ENCODE results near the gene APBA1.
"Not testable (repeated sequence)": the region's sequence is repeated elsewhere in the genome, so short reads cannot be mapped to it uniquely, and the experiment has no call there.

APBA1 gene

GRCh38 chr9:69428017-69428785 is 244.0 kb downstream of the APBA1 start:
- no peak overlapping the region for H3K4me3 Mint-ChIP-seq
- no peaks in the 10 kb centered on the region for H3K4me1 Mint-ChIP-seq
- H3K36me3 Mint-ChIP-seq = no peaks in the 10 kb centered on the region
- H3K27me3 Mint-ChIP-seq = no peaks in the 10 kb centered on the region
- H3K27ac Mint-ChIP-seq = no peak overlapping the region
- H3K9me3 Mint-ChIP-seq = no peaks in the 10 kb centered on the region

DNA sequence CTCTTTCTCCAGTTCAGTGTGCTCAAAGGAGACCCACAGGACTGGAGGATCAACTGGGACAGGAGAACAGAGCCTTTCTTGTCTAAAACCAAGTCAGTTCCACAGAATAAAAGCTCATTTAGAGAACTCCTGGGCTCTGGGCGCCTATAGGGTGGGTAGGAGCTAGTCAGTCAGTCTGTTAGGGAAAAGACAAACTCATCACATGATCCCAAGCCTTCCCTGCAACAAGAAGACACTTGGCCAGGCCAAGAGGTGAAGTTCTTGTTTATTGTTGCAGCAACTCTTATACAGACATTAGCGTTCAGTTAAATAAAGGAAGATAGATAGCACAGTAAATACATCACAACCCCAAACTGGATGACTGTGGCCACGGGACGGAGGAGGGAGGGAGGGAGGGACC is 244.9 kb downstream of the APBA1 start:
- Mint-ChIP-seq H3K27me3 (no peaks in the 10 kb centered on the region), H3K27ac (no peak overlapping the region), H3K36me3 (no peaks in the 10 kb centered on the region), H3K4me3 (no peak overlapping the region), H3K9me3 (no peaks in the 10 kb centered on the region), H3K4me1 (no peaks in the 10 kb centered on the region)

GRCh38 chr9:69425136-69425801 is 246.9 kb downstream of the APBA1 start:
- H3K36me3 Mint-ChIP-seq = no peaks in the 10 kb centered on the region

GRCh38 chr9:69421908-69422801 is 250.0 kb downstream of the APBA1 start:
- no peaks in the 10 kb centered on the region for H3K9me3 Mint-ChIP-seq
- H3K4me3 Mint-ChIP-seq = no peak overlapping the region
- no peaks in the 10 kb centered on the region for H3K4me1 Mint-ChIP-seq
- no peak overlapping the region for H3K27ac Mint-ChIP-seq
- peaks cover 6% of the 10 kb centered on the region for H3K27me3 Mint-ChIP-seq
- no peaks in the 10 kb centered on the region for H3K36me3 Mint-ChIP-seq

More at GRCh38 chr9:69425136-69425801, 246.9 kb downstream of the APBA1 start:
- H3K9me3 Mint-ChIP-seq = no peaks in the 10 kb centered on the region
- no peaks in the 10 kb centered on the region for H3K4me1 Mint-ChIP-seq
- H3K27ac Mint-ChIP-seq = no peak overlapping the region
- no peak overlapping the region for H3K4me3 Mint-ChIP-seq
- H3K27me3 Mint-ChIP-seq = peaks cover 2% of the 10 kb centered on the region

- Mint-ChIP-seq H3K9me3 (no peaks in the 10 kb centered on the region), H3K36me3 (no peaks in the 10 kb centered on the region), H3K4me1 (no peaks in the 10 kb centered on the region), H3K27me3 (peaks cover 6% of the 10 kb centered on the region), H3K4me3 (no peak overlapping the region), H3K27ac (no peak overlapping the region)
These were observed 251.4 kb downstream of the APBA1 start for GRCh38 chr9:69420611-69421270.

- H3K27me3 Mint-ChIP-seq = peaks cover 1% of the 10 kb centered on the region
- H3K9me3 Mint-ChIP-seq = no peaks in the 10 kb centered on the region
- no peak overlapping the region for H3K4me3 Mint-ChIP-seq
- no peaks in the 10 kb centered on the region for H3K36me3 Mint-ChIP-seq
- no peak overlapping the region for H3K27ac Mint-ChIP-seq
- H3K4me1 Mint-ChIP-seq = no peaks in the 10 kb centered on the region
These were observed 259.4 kb downstream of the APBA1 start for GRCh38 chr9:69412741-69413150.

DNA sequence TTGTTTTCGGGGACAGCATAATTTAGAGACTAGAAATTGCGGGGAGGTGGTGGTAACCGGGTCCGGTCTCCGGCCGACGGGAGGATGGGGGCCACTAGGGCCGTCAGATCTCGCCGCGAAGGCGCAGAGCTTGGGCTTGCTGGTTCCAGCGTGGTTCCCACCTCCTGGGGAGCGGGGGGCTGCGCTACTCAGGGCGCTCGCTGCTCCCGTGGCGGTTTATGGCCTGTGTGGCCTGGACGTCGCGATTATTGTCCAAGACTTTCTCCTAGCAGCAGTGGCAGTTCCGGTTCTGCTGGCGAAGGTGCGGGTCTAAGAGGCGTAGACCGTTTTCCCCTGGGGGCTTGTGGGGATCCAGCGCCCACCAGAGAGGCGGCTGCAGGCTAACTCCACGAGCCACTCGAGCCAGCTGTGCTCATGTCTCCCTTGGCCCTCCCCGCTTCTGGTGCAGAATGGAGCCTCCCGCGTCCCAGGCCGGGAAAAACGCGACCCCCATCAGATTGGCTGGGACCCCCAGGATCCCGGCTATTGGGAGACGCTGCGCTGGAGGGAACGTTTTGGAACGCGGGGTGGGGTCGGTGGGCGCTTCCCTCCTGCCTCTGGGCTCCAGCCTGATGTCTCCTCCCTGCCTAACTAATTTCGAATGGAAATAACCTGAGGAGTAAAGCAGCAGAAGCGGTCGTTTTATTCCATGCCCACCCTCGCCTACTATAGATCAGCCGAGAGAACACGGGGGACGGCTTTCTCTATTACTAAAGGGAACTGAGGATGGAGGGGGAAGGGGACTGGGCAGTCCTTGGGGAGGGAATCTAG is 260.0 kb downstream of the APBA1 start:
- H3K27me3 Mint-ChIP-seq = peaks cover 1% of the 10 kb centered on the region
- H3K36me3 Mint-ChIP-seq = no peaks in the 10 kb centered on the region
- no peak overlapping the region for H3K4me3 Mint-ChIP-seq
- no peaks in the 10 kb centered on the region for H3K9me3 Mint-ChIP-seq
- H3K27ac Mint-ChIP-seq = no peak overlapping the region
- no peaks in the 10 kb centered on the region for H3K4me1 Mint-ChIP-seq

DNA sequence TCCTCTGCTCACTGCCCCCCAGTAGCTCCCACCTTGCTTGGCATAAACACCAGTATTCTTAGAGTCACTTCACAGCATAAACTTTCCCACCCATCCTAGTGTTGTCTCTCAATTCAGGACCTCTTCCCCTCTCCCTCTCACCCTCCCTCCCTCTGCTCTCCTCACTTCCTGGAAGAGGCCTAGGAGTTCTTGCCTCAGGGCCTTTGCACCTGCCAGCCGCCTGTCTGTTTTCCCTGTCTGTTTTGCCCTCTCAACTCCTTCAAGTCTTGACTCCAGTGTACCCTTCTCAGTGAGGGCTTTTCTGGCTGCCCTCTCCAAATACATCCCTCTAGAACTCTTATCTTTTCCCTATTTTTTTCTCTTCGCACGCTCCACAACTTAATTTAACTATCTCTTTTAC is 260.9 kb downstream of the APBA1 start:
- Mint-ChIP-seq H3K4me3 (no peak overlapping the region), H3K9me3 (no peaks in the 10 kb centered on the region), H3K27me3 (peaks cover 1% of the 10 kb centered on the region), H3K4me1 (no peaks in the 10 kb centered on the region), H3K27ac (no peak overlapping the region), H3K36me3 (no peaks in the 10 kb centered on the region)

DNA sequence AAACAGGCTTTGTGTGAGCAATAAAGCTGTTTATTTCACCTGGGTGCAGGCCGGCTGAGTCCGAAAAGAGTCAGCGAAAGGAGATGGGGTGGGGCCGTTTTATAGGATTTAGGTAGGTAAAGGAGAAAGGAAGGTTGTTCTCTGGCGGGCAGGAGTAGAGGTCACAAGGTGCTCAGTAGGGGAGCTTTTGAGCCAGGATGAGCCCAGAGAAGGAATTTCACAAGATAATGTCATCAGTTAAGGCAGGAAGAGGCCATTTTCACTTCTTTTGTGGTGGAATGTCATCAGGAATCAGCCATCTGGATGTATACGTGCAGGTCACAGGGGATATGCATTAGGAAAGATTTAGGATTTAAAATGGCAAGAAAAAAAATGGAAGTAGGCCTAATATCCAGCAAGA is 262.2 kb downstream of the APBA1 start:
- not testable (repeated sequence) for H3K36me3 Mint-ChIP-seq, H3K4me1 Mint-ChIP-seq, H3K4me3 Mint-ChIP-seq, H3K27me3 Mint-ChIP-seq, H3K9me3 Mint-ChIP-seq, H3K27ac Mint-ChIP-seq

DNA sequence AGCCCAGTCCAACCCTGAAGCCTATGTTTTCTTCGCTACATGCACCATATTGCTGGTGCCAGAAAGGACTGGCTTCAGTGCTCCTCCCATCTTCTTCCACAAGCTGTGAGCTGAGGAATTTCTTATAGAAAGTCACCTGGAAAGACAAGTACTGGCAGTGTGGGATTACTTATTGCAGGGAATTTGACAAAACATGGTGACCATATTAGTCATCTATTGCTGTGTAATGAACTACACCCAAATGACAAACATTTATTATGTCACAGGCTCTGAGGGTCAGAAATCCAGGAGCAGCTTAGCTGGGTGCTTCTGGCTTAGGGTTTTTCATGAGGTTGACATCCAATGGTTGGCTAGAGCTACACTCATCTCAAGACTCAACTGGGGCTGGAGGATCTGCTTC is 271.7 kb downstream of the APBA1 start:
- Mint-ChIP-seq H3K4me1 (no peaks in the 10 kb centered on the region), H3K27me3 (peaks cover 2% of the 10 kb centered on the region), H3K4me3 (no peak overlapping the region), H3K36me3 (no peaks in the 10 kb centered on the region), H3K9me3 (no peaks in the 10 kb centered on the region), H3K27ac (no peak overlapping the region)

- Mint-ChIP-seq H3K4me3 (no peak overlapping the region), H3K36me3 (no peaks in the 10 kb centered on the region), H3K27ac (no peak overlapping the region), H3K9me3 (no peaks in the 10 kb centered on the region), H3K4me1 (no peaks in the 10 kb centered on the region), H3K27me3 (no peaks in the 10 kb centered on the region)
These were observed 274.6 kb downstream of the APBA1 start for GRCh38 chr9:69397384-69398214.

GRCh38 chr9:69396759-69397158 is 275.4 kb downstream of the APBA1 start:
- Mint-ChIP-seq H3K4me3 (no peak overlapping the region), H3K4me1 (no peaks in the 10 kb centered on the region), H3K9me3 (no peaks in the 10 kb centered on the region), H3K27ac (no peak overlapping the region), H3K27me3 (peaks cover 2% of the 10 kb centered on the region), H3K36me3 (no peaks in the 10 kb centered on the region)

DNA sequence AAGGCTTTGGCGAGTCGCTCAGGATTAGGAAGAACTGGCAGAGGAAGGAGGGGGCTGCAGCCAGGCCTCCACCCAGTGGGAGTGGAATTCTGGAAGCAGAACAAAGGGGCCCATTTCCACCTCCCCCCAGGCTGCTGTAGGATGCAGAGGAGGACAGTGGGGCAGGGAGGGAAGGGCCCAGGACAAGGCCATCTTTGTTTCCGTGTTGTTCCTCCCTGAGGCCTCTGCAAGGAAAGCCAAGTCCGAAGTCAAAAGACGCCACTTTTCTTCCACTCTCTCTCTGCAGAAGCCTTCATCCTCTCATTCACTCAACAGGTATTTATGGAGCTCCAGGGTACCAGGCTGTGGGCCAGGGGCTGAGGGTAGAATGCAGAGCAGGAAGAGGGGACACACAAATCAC is 276.5 kb downstream of the APBA1 start:
- no peaks in the 10 kb centered on the region for H3K36me3 Mint-ChIP-seq
- H3K27ac Mint-ChIP-seq = no peak overlapping the region
- H3K4me1 Mint-ChIP-seq = no peaks in the 10 kb centered on the region
- no peak overlapping the region for H3K4me3 Mint-ChIP-seq
- peaks cover 2% of the 10 kb centered on the region for H3K27me3 Mint-ChIP-seq
- H3K9me3 Mint-ChIP-seq = no peaks in the 10 kb centered on the region

- H3K4me1 Mint-ChIP-seq = no peaks in the 10 kb centered on the region
- H3K27me3 Mint-ChIP-seq = peaks cover 4% of the 10 kb centered on the region
- no peaks in the 10 kb centered on the region for H3K9me3 Mint-ChIP-seq
These were observed 278.7 kb downstream of the APBA1 start for GRCh38 chr9:69393425-69393824.

More at GRCh38 chr9:69393425-69393824, 278.7 kb downstream of the APBA1 start:
- Mint-ChIP-seq H3K36me3 (no peaks in the 10 kb centered on the region), H3K4me3 (no peak overlapping the region), H3K27ac (no peak overlapping the region)

Data from activated naive CD4-positive, alpha-beta T cell treated with anti-CD3 and anti-CD28 coated beads, Interleukin-2, amount 50 U/mL, for 24 hours (primary cell).